K562 (cell line): ENCODE results near the gene SIRT2. TPM values are rescaled to one million over a fixed set of nuclear protein-coding genes. Genes with fewer than 3 reads are reported as not detected.

Source experiments
- BRCA1 ChIP-seq, 2 experiments: fragments of 450-650 bp in 1 of 2; sonication (generic) in 1 of 2; formaldehyde crosslinking in 1 of 2; IDR thresholded peaks; 2 replicates each; pipeline versions ENCODE4 v1.5.0 to v1.6.1; 2017 to 2020; ENCODE audit warnings: mild to moderate bottlenecking in 1 of 2, missing genetic modification reagents in 1 of 2
- CC2D1A ChIP-seq: fragments of 450-650 bp; IDR thresholded peaks from 2 replicates; pipeline ENCODE4 v1.6.1; 2017; ENCODE audit warnings: mild to moderate bottlenecking
- CHD2 ChIP-seq: IDR thresholded peaks from 2 replicates; pipeline ENCODE4 v1.6.1; 2011; ENCODE audit warnings: low read depth, low read length
- DPF2 ChIP-seq: fragments of 450-650 bp; IDR thresholded peaks from 2 replicates; pipeline ENCODE4 v1.6.1; 2016
- ETV5 ChIP-seq: sonication (generic); formaldehyde crosslinking; IDR thresholded peaks from 2 replicates; pipeline ENCODE4 v1.4.0; 2020; ENCODE audit warnings: low read depth, mild to moderate bottlenecking, missing genetic modification reagents
- FIP1L1 ChIP-seq: fragments of 200-400 bp; formaldehyde crosslinking; IDR thresholded peaks from 2 replicates; pipeline ENCODE4 v1.6.1; 2018; ENCODE audit warnings: mild to moderate bottlenecking, low read depth, low read length; ENCODE audit not compliant: poor library complexity, severe bottlenecking
- FOSL1 ChIP-seq: fragments of 200-800 bp; sonication (Bioruptor generic); conservative IDR thresholded peaks from 2 replicates; pipeline ENCODE4 v1.6.1; 2016; ENCODE audit warnings: missing genetic modification characterization, missing compliant biosample characterization
- HSF4 ChIP-seq: fragments of 250-450 bp; sonication (Bioruptor Pico); IDR thresholded peaks from 2 replicates; pipeline ENCODE4 v2.1.2; 2022; ENCODE audit warnings: mild to moderate bottlenecking, moderate library complexity, borderline replicate concordance
- IRF2 ChIP-seq: sonication (generic); formaldehyde crosslinking; IDR thresholded peaks from 2 replicates; pipeline ENCODE4 v1.8.1; 2022; ENCODE audit warnings: mild to moderate bottlenecking, missing genetic modification reagents
- KHSRP ChIP-seq: fragments of 450-650 bp; IDR thresholded peaks from 2 replicates; pipeline ENCODE4 v1.6.1; 2017
- KLF6 ChIP-seq: fragments of 250-450 bp; sonication (Bioruptor Pico); IDR thresholded peaks from 2 replicates; pipeline ENCODE4 v1.4.0; 2020; ENCODE audit warnings: mild to moderate bottlenecking, moderate library complexity, borderline replicate concordance
- NCOA2 ChIP-seq, 2 experiments: fragments of 450-650 bp; IDR thresholded peaks; 2 replicates each; pipeline ENCODE4 v1.6.1; 2018; ENCODE audit warnings: mild to moderate bottlenecking in 2 of 2, moderate library complexity in 1 of 2; ENCODE audit not compliant: partially characterized antibody in 2 of 2
- NCOR1 ChIP-seq: fragments of 450-650 bp; IDR thresholded peaks from 2 replicates; pipeline ENCODE4 v1.6.1; 2016; ENCODE audit warnings: mild to moderate bottlenecking, moderate library complexity
- PTBP1 ChIP-seq: fragments of 200-400 bp; formaldehyde crosslinking; IDR thresholded peaks from 2 replicates; pipeline ENCODE4 v1.6.1; 2017; ENCODE audit warnings: low read depth, low read length
- SAP30 ChIP-seq: fragments of 200-600 bp; sonication (generic); IDR thresholded peaks from 2 replicates; pipeline ENCODE4 v1.6.1; 2012; ENCODE audit warnings: borderline replicate concordance, low read depth, mild to moderate bottlenecking, moderate library complexity, low read length, control low read depth, inconsistent platforms; ENCODE audit not compliant: insufficient read depth, poor library complexity, severe bottlenecking
- SIN3B ChIP-seq: fragments of 450-650 bp; IDR thresholded peaks from 2 replicates; pipeline ENCODE4 v1.6.1; 2017; ENCODE audit warnings: low read depth, mild to moderate bottlenecking, moderate library complexity
- SMAD2 ChIP-seq: fragments of 150-350 bp; IDR thresholded peaks from 2 replicates; pipeline ENCODE4 v1.6.1; 2014; ENCODE audit warnings: low read depth, mild to moderate bottlenecking, low read length
- TSC22D4 ChIP-seq: fragments of 450-650 bp; IDR thresholded peaks from 2 replicates; pipeline ENCODE4 v1.6.1; 2016; ENCODE audit warnings: missing genetic modification characterization, missing biosample characterization, control low read depth
- ZC3H11A ChIP-seq: IDR thresholded peaks from 2 replicates; pipeline ENCODE4 v1.6.1; 2012; ENCODE audit warnings: low read depth, low read length, improper control_type of control experiment
- ZNF146 ChIP-seq: IDR thresholded peaks from one replicate; pipeline ENCODE4 v1.6.1; 2018; ENCODE audit warnings: missing compliant biosample characterization; ENCODE audit not compliant: unreplicated experiment
- ZNF23 ChIP-seq: fragments of 250-450 bp; sonication (Bioruptor Pico); IDR thresholded peaks from 2 replicates; pipeline ENCODE4 v1.4.0; 2020; ENCODE audit warnings: mild to moderate bottlenecking
- ZNF239 ChIP-seq: fragments of 250-450 bp; sonication (Bioruptor Pico); IDR thresholded peaks from 2 replicates; pipeline ENCODE4 v1.4.0; 2020; ENCODE audit warnings: mild to moderate bottlenecking
- ZNF3 ChIP-seq: fragments of 250-450 bp; sonication (Bioruptor Pico); IDR thresholded peaks from 2 replicates; pipeline ENCODE4 v1.5.0; 2021; ENCODE audit warnings: mild to moderate bottlenecking, moderate library complexity
- ZNF780A ChIP-seq: fragments of 250-450 bp; sonication (Bioruptor Pico); IDR thresholded peaks from 2 replicates; pipeline ENCODE4 v1.5.0; 2021; ENCODE audit warnings: mild to moderate bottlenecking
- ZSCAN29 ChIP-seq: fragments of 450-650 bp; IDR thresholded peaks from 2 replicates; pipeline ENCODE4 v1.6.1; 2017
- polyA plus RNA-seq, 8 experiments: library from polyadenylated mRNA; depleted of rRNA in 4 of 8; stranded (reverse) in 5 of 8; unstranded in 3 of 8; fragments of >200 nt; fragmentation: Nextera tagmentation in 2 of 8; fragmentation: Illumina TruSeq in 1 of 8; extraction: Ambion mirVana in 2 of 8; extraction: Trizol in 1 of 8; gene quantifications; 2 replicates each; pipeline versions ENCODE4 v1.2.1 to v1.2.3, GENCODE V29; 2011 to 2014; ENCODE audit warnings: inconsistent platforms in 1 of 8, missing spikeins in 1 of 8
- total RNA-seq, 7 experiments: library from RNA; depleted of rRNA in 6 of 7; stranded (reverse); fragments of >200 nt in 6 of 7; fragmentation: Illumina TruSeq in 2 of 7; extraction: Trizol in 2 of 7; gene quantifications; 2 replicates each; pipeline versions ENCODE4 v1.2.1 to v1.2.3, GENCODE V29; 2011 to 2021; ENCODE audit warnings: low replicate concordance in 1 of 7
- TF ChIP-seq, protein P1 (sequence below), 2 experiments: IDR thresholded peaks; 2 replicates each; pipeline ENCODE4 v1.6.1; 2012; ENCODE audit warnings: improper control_type of control experiment in 2 of 2, low read depth in 2 of 2, low read length in 2 of 2, borderline replicate concordance in 1 of 2
- TF ChIP-seq, protein P2 (sequence below): sonication (generic); formaldehyde crosslinking; IDR thresholded peaks from 2 replicates; pipeline ENCODE4 v1.8.1; 2023; ENCODE audit warnings: mild to moderate bottlenecking, missing genetic modification reagents

SIRT2 gene
- total and polyA plus RNA-seq, 9 of the 15 experiments (the other 6 are each of a cell fraction or from before 2014, with no cell fraction given): 2.3 to 35.2 (median 22.9) TPM

DNA sequence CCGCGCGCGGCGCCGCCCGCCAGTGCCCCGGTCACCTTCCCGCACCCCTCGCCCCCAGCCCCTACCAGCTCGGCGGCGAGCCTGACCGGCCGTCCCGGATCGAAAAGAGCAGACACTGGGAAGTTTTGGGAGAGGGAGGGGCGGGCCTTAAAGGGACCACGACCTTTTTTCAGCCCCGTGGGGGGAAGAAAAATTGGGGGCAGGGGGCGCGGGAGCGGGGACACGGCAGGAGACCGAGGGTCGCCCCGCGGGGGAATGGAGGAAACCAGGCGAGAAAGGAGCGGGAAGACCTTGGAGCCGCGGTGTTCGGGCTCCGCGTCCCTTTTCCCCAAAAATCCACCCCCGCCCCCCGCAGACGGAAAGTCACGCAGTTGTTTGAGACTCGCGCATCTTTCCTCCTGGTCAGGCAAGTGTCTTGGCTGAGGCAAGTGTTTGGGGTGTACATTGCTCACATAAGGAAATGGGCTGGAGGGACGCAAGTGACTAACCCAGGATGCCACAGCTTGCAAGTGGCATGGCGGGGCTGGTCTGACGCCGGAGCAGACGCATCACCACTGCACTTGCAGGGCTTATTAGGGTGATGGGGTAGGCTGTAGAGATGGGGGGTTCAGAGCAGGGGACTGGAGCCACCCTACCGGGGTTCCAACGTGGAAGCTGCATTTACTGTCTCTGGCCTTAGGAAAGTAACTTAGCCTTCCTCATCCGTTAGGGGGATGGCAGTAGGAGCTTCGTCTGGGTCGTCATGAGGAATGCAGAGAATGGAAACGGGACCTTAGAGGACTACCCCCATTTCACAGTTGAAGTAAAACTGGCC is 47.0 kb downstream of the SIRT2 start (continued):
- no peak for TF ChIP-seq KLF6 (CRISPR knock-in tag)
- no peak for TF ChIP-seq FIP1L1
- TF ChIP-seq, protein P1, sequence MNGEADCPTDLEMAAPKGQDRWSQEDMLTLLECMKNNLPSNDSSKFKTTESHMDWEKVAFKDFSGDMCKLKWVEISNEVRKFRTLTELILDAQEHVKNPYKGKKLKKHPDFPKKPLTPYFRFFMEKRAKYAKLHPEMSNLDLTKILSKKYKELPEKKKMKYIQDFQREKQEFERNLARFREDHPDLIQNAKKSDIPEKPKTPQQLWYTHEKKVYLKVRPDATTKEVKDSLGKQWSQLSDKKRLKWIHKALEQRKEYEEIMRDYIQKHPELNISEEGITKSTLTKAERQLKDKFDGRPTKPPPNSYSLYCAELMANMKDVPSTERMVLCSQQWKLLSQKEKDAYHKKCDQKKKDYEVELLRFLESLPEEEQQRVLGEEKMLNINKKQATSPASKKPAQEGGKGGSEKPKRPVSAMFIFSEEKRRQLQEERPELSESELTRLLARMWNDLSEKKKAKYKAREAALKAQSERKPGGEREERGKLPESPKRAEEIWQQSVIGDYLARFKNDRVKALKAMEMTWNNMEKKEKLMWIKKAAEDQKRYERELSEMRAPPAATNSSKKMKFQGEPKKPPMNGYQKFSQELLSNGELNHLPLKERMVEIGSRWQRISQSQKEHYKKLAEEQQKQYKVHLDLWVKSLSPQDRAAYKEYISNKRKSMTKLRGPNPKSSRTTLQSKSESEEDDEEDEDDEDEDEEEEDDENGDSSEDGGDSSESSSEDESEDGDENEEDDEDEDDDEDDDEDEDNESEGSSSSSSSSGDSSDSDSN (IDR thresholded peaks at IDR 0.05; ENCODE audit: borderline replicate concordance in 1 of 2, low read depth in 2 of 2, low read length in 2 of 2): 0 out of 4 replicates have a peak, but pooled peaks have one; percentile 22 to 26
- no peak for TF ChIP-seq ETV5
- no peak for TF ChIP-seq ZNF239 (CRISPR knock-in tag)
- TF ChIP-seq ZNF780A: no peak
- TF ChIP-seq ZNF23 (CRISPR knock-in tag): no peak
- no peak for TF ChIP-seq NCOA2 (IDR thresholded peaks at IDR 0.05; ENCODE audit: partially characterized antibody in 2 of 2)
- TF ChIP-seq BRCA1 (IDR thresholded peaks at IDR 0.05): no peak
- no peak for TF ChIP-seq BRCA1 (CRISPR knock-in tag; IDR thresholded peaks at IDR 0.05)
- TF ChIP-seq ZNF146 (CRISPR knock-in tag): no peak
- TF ChIP-seq, protein P2, sequence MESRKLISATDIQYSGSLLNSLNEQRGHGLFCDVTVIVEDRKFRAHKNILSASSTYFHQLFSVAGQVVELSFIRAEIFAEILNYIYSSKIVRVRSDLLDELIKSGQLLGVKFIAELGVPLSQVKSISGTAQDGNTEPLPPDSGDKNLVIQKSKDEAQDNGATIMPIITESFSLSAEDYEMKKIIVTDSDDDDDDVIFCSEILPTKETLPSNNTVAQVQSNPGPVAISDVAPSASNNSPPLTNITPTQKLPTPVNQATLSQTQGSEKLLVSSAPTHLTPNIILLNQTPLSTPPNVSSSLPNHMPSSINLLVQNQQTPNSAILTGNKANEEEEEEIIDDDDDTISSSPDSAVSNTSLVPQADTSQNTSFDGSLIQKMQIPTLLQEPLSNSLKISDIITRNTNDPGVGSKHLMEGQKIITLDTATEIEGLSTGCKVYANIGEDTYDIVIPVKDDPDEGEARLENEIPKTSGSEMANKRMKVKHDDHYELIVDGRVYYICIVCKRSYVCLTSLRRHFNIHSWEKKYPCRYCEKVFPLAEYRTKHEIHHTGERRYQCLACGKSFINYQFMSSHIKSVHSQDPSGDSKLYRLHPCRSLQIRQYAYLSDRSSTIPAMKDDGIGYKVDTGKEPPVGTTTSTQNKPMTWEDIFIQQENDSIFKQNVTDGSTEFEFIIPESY (CRISPR knock-in tag): no peak
- TF ChIP-seq FOSL1 (tag): no peak
- TF ChIP-seq ZSCAN29: no peak
- TF ChIP-seq NCOR1: no peak
- 0 out of 2 replicates have a peak, but pooled peaks have one; percentile 21 for TF ChIP-seq CHD2
- TF ChIP-seq TSC22D4: no peak
- no peak for TF ChIP-seq KHSRP
- TF ChIP-seq CC2D1A: no peak
- TF ChIP-seq DPF2: no peak
- no peak for TF ChIP-seq PTBP1
- no peak for TF ChIP-seq HSF4 (CRISPR knock-in tag)
- no peak for TF ChIP-seq SMAD2
- no peak for TF ChIP-seq IRF2 (CRISPR knock-in tag)
- no peak for TF ChIP-seq ZNF3
- no peak for TF ChIP-seq ZC3H11A
- peak; percentile 61 for TF ChIP-seq SAP30
- TF ChIP-seq SIN3B: no peak
